Measurements from ENCODE around the gene CALML5. TPM values are rescaled to one million over a fixed set of nuclear protein-coding genes. Genes with fewer than 3 reads are reported as not detected.

CALML5 gene
- total RNA-seq, 1 experiment from 2014 or later, result not detected

DNA sequence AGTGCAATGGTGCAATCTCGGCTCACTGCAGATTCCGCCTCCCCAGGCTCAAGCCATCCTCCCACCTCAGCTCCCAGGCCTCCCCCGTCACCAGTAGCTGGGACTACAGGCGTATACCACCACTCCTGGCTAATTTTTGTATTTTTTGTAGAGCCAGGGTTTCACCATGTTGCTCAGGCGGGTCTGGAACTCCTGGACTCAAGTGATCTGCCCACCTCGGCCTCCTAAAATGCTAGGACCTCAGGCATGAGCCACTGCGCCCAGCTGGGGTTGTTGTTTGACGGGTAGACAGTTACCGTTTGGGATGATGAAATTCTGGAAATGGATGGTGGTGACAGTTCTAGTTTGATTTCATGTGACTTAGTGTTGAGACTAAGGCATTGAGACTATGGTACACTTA, 40.7 kb upstream of the CALML5 start:
- no peaks in the 10 kb centered on the region for H3K36me3 ChIP-seq (ENCODE audit: control insufficient read depth in 1 of 2, insufficient read depth in 2 of 2, low read length in 2 of 2)
- H2AFZ ChIP-seq (ENCODE audit: low read depth, low read length, poor library complexity, severe bottlenecking), result no peak overlapping the region
- intact Hi-C loops (cut with micrococcal nuclease), result no loop called here
- H3K79me2 ChIP-seq (ENCODE audit: insufficient read depth, low read length), result no peaks in the 10 kb centered on the region
- no TSS peak for BruUV-seq (replicated peaks)
- no peaks in the 10 kb centered on the region for H4K20me1 ChIP-seq (ENCODE audit: insufficient read depth)
- H3K27ac ChIP-seq (ENCODE audit: low read depth, low read length), result no peak overlapping the region
- DNase-seq (ENCODE audit: low read depth, low spot score) (no peak), ATAC-seq (no peak)
- no peak overlapping the region for H3K4me2 ChIP-seq (ENCODE audit: low read length)
- CTCF ChIA-PET, result no interaction called here
- TF ChIP-seq TCF7L2 (IDR thresholded peaks at IDR 0.05; ENCODE audit: borderline replicate concordance, extremely low read depth, insufficient read depth, insufficient read length), result no peak
- TF ChIP-seq, protein P1, sequence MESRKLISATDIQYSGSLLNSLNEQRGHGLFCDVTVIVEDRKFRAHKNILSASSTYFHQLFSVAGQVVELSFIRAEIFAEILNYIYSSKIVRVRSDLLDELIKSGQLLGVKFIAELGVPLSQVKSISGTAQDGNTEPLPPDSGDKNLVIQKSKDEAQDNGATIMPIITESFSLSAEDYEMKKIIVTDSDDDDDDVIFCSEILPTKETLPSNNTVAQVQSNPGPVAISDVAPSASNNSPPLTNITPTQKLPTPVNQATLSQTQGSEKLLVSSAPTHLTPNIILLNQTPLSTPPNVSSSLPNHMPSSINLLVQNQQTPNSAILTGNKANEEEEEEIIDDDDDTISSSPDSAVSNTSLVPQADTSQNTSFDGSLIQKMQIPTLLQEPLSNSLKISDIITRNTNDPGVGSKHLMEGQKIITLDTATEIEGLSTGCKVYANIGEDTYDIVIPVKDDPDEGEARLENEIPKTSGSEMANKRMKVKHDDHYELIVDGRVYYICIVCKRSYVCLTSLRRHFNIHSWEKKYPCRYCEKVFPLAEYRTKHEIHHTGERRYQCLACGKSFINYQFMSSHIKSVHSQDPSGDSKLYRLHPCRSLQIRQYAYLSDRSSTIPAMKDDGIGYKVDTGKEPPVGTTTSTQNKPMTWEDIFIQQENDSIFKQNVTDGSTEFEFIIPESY (IDR thresholded peaks at IDR 0.05; ENCODE audit: extremely low read depth, insufficient replicate concordance, low read length), result no peak
- no peak for TF ChIP-seq ELF1 (IDR thresholded peaks at IDR 0.05; ENCODE audit: borderline replicate concordance, low read depth)
- TF ChIP-seq SRF (IDR thresholded peaks at IDR 0.05; ENCODE audit: low read depth), result no peak
- TF ChIP-seq YY1 (IDR thresholded peaks at IDR 0.05; ENCODE audit: extremely low read depth, insufficient replicate concordance, low read depth, low read length), result no peak
- no peak for TF ChIP-seq SIN3A (IDR thresholded peaks at IDR 0.05; ENCODE audit: low read depth)
- TF ChIP-seq, protein P2, sequence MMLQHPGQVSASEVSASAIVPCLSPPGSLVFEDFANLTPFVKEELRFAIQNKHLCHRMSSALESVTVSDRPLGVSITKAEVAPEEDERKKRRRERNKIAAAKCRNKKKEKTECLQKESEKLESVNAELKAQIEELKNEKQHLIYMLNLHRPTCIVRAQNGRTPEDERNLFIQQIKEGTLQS (IDR thresholded peaks at IDR 0.05), result no peak
- TF ChIP-seq, protein P3, sequence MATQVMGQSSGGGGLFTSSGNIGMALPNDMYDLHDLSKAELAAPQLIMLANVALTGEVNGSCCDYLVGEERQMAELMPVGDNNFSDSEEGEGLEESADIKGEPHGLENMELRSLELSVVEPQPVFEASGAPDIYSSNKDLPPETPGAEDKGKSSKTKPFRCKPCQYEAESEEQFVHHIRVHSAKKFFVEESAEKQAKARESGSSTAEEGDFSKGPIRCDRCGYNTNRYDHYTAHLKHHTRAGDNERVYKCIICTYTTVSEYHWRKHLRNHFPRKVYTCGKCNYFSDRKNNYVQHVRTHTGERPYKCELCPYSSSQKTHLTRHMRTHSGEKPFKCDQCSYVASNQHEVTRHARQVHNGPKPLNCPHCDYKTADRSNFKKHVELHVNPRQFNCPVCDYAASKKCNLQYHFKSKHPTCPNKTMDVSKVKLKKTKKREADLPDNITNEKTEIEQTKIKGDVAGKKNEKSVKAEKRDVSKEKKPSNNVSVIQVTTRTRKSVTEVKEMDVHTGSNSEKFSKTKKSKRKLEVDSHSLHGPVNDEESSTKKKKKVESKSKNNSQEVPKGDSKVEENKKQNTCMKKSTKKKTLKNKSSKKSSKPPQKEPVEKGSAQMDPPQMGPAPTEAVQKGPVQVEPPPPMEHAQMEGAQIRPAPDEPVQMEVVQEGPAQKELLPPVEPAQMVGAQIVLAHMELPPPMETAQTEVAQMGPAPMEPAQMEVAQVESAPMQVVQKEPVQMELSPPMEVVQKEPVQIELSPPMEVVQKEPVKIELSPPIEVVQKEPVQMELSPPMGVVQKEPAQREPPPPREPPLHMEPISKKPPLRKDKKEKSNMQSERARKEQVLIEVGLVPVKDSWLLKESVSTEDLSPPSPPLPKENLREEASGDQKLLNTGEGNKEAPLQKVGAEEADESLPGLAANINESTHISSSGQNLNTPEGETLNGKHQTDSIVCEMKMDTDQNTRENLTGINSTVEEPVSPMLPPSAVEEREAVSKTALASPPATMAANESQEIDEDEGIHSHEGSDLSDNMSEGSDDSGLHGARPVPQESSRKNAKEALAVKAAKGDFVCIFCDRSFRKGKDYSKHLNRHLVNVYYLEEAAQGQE (IDR thresholded peaks at IDR 0.05; ENCODE audit: low read depth), result no peak
- TF ChIP-seq SP1 (IDR thresholded peaks at IDR 0.05; ENCODE audit: low read depth), result no peak
- no peak for TF ChIP-seq EZH2 (IDR thresholded peaks at IDR 0.05)
- TF ChIP-seq ZFX (IDR thresholded peaks at IDR 0.05), result no peak
- TF ChIP-seq, protein P4, sequence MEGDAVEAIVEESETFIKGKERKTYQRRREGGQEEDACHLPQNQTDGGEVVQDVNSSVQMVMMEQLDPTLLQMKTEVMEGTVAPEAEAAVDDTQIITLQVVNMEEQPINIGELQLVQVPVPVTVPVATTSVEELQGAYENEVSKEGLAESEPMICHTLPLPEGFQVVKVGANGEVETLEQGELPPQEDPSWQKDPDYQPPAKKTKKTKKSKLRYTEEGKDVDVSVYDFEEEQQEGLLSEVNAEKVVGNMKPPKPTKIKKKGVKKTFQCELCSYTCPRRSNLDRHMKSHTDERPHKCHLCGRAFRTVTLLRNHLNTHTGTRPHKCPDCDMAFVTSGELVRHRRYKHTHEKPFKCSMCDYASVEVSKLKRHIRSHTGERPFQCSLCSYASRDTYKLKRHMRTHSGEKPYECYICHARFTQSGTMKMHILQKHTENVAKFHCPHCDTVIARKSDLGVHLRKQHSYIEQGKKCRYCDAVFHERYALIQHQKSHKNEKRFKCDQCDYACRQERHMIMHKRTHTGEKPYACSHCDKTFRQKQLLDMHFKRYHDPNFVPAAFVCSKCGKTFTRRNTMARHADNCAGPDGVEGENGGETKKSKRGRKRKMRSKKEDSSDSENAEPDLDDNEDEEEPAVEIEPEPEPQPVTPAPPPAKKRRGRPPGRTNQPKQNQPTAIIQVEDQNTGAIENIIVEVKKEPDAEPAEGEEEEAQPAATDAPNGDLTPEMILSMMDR (IDR thresholded peaks at IDR 0.05 in 2 of 3, conservative IDR thresholded peaks at IDR 0.05 in 1 of 3; ENCODE audit: borderline replicate concordance in 1 of 3, insufficient read depth in 1 of 3, low read depth in 2 of 3, low read length in 2 of 3), result no peak
- no peak for TF ChIP-seq EZH2phosphoT487 (IDR thresholded peaks at IDR 0.05; ENCODE audit: borderline replicate concordance)
- TF ChIP-seq JUND (IDR thresholded peaks at IDR 0.05), result no peak
- no peak for TF ChIP-seq CEBPB (IDR thresholded peaks at IDR 0.05; ENCODE audit: low read depth)
- TF ChIP-seq EGR1 (IDR thresholded peaks at IDR 0.05; ENCODE audit: low read depth), result no peak
- no peak for TF ChIP-seq POLR2A (IDR thresholded peaks at IDR 0.05; ENCODE audit: borderline replicate concordance, extremely low read depth, insufficient read depth, insufficient read length)
- no peak for TF ChIP-seq CBX3 (IDR thresholded peaks at IDR 0.05; ENCODE audit: low read depth)
- TF ChIP-seq RAD21 (IDR thresholded peaks at IDR 0.05; ENCODE audit: low read depth), result no peak
- H3K4me3 ChIP-seq (replicated peaks in 1 of 2; ENCODE audit: low read depth in 1 of 2, low read length in 2 of 2), result no peak overlapping the region
- H3K9me3 ChIP-seq (ENCODE audit: control insufficient read depth in 1 of 2, insufficient read depth in 1 of 2, low read depth in 1 of 2, low read length in 2 of 2), result peaks cover 5 to 6% of the 10 kb centered on the region in 2 experiments; a peak in 2 of 4 replicates
- H3K4me1 ChIP-seq (ENCODE audit: control insufficient read depth in 1 of 2, insufficient read depth in 2 of 2, low read length in 2 of 2), result peaks cover 5 to 21% of the 10 kb centered on the region in 2 experiments
- POLR2A ChIA-PET, result no interaction called here
- H3K9ac ChIP-seq (ENCODE audit: low read length), result no peak overlapping the region
- RAD21 ChIA-PET (ENCODE audit: low non-redundant PET in 1 of 2, low total read pairs in 2 of 2, uncharacterized antibody in 2 of 2, unreplicated experiment in 2 of 2), result no interaction called here
- no peaks in the 10 kb centered on the region for H3K27me3 ChIP-seq (ENCODE audit: insufficient read depth, low read length)
- H3K9me2 ChIP-seq (ENCODE audit: insufficient read depth), result no peaks in the 10 kb centered on the region

Data from HCT116 (cell line).